ENCODE data around the gene PCDHGA8. TPM values are rescaled to one million over a fixed set of nuclear protein-coding genes. Genes with fewer than 3 reads are reported as not detected.
"Not testable (repeated sequence)": the region's sequence is repeated elsewhere in the genome, so short reads cannot be mapped to it uniquely, and the experiment has no call there.

PCDHGA8 gene
- total RNA-seq, 4 donors from 2014 or later = 2.9 to 5.8 (median 4.7) TPM

DNA sequence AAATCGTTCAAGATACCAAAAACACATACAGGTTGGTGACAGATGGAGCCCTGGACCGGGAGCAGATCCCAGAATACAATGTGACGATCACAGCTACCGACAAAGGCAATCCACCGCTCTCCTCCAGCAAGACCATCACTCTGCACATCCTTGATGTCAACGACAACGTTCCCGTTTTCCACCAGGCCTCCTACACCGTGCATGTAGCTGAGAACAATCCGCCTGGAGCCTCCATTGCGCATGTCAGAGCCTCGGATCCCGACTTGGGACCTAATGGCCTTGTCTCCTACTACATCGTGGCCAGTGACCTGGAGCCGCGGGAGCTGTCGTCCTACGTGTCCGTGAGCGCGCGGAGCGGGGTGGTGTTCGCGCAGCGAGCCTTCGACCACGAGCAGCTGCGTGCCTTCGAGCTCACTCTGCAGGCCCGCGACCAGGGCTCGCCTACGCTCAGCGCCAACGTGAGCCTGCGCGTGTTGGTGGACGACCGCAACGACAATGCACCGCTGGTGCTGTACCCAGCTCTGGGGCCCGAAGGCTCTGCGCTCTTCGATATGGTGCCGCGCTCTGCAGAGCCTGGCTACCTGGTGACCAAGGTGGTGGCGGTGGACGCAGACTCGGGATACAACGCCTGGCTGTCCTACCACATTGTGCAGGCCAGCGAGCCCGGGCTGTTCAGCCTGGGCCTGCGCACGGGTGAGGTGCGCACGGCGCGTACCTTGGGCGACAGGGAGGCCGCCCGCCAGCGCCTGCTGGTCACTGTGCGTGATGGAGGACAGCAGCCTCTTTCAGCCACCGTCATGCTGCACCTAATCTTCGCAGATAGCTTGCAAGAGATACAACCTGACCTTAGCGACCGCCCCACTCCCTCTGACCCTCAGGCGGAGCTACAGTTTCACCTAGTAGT is 20.6 kb upstream of the PCDHGA8 start:
- Histone ChIP-seq H3K4me3 (replicated peaks in 1 of 3) (no peak overlapping the region), H3K36me3 (no peaks in the 10 kb centered on the region), H3K4me1 (no peaks in the 10 kb centered on the region), H3K9me3 (no peaks in the 10 kb centered on the region), H3K27me3 (no peaks in the 10 kb centered on the region), H3K27ac (no peak overlapping the region)
- TF ChIP-seq, protein P1, sequence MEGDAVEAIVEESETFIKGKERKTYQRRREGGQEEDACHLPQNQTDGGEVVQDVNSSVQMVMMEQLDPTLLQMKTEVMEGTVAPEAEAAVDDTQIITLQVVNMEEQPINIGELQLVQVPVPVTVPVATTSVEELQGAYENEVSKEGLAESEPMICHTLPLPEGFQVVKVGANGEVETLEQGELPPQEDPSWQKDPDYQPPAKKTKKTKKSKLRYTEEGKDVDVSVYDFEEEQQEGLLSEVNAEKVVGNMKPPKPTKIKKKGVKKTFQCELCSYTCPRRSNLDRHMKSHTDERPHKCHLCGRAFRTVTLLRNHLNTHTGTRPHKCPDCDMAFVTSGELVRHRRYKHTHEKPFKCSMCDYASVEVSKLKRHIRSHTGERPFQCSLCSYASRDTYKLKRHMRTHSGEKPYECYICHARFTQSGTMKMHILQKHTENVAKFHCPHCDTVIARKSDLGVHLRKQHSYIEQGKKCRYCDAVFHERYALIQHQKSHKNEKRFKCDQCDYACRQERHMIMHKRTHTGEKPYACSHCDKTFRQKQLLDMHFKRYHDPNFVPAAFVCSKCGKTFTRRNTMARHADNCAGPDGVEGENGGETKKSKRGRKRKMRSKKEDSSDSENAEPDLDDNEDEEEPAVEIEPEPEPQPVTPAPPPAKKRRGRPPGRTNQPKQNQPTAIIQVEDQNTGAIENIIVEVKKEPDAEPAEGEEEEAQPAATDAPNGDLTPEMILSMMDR (IDR thresholded peaks at IDR 0.05) = no peak
- TF ChIP-seq POLR2A (IDR thresholded peaks at IDR 0.05) = no peak
- intact Hi-C loops (cut with DNase I) = no loop called here
- no peak for DNase-seq
- 26 to 49% methylated on average over 19 to 45 of the region's 69 CpGs for WGBS, 2 donors

DNA sequence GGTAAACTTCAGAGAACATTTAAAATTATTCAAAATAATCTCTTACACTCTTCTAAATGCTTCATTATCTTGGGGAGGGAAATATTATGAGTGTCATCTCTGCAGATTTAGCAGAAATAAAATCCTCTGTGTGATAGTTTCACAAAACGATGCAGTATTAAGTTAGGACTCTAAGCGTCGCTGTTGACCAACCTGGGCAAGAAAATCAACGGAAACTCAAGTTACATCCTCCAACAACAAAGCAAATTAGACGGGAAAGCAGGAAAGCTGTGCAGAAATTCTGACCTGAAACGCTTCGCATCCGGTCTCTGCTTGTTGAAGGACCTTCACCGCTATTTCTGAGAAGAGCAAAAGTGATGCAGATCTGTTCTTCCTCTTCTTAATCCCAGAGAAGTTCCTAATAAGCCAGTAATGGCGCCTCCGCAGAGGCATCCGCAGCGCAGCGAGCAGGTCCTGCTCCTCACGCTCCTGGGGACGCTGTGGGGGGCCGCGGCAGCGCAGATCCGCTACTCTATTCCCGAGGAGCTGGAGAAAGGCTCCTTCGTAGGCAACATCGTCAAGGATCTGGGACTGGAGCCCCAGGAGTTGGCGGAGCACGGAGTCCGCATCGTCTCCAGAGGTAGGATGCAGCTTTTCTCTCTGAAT is 18.6 kb upstream of the PCDHGA8 start, which contains the start of gene PCDHGA6:
TSS of gene PCDHGA6 (plus strand) at position 219 of the 645 bp plus-strand sequence. CDS start at position 412, 193 bp downstream.
- TF ChIP-seq POLR2A (IDR thresholded peaks at IDR 0.05) = no peak
- TF ChIP-seq, protein P1 (IDR thresholded peaks at IDR 0.05) = peak in 5 of 6 experiments; percentile 10 to 39 (median 15)
- no peaks in the 10 kb centered on the region for H3K4me1 ChIP-seq
- intact Hi-C loops (cut with DNase I) = no loop called here
- no peaks in the 10 kb centered on the region for H3K9me3 ChIP-seq
- no peak within 1 kb of the TSS for H3K4me3 ChIP-seq (replicated peaks in 1 of 3)
- no peaks in the 10 kb centered on the region for H3K27me3 ChIP-seq
- DNase-seq = no peak
- H3K36me3 ChIP-seq = no peaks in the 10 kb centered on the region
- H3K27ac ChIP-seq = no peak within 1 kb of the TSS
- WGBS, 2 donors = 12 to 13% methylated on average over 12 to 27 of the region's 27 CpGs

DNA sequence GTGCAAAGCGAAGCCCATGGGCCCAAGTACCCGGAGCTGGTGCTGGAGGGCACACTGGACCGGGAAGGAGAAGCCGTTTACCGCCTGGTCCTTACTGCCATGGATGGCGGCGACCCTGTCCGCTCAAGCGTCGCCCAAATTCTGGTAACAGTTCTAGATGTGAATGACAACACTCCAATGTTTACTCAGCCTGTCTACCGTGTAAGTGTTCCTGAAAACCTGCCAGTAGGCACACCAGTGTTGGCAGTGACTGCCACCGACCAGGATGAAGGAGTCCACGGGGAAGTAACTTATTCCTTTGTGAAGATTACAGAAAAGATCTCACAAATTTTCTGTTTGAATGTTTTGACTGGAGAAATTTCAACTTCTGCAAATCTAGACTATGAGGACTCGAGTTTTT is 17.8 kb upstream of the PCDHGA8 start:
- intact Hi-C loops (cut with DNase I) = no loop called here
- Histone ChIP-seq H3K4me3 (replicated peaks in 1 of 3) (no peak overlapping the region), H3K4me1 (no peaks in the 10 kb centered on the region), H3K36me3 (no peaks in the 10 kb centered on the region), H3K9me3 (no peaks in the 10 kb centered on the region), H3K27ac (no peak overlapping the region), H3K27me3 (no peaks in the 10 kb centered on the region)
- peak; percentile 23 to 32 for DNase-seq
- WGBS, 2 donors = 46 to 56% methylated on average over 14 of the region's 14 CpGs
- no peak for TF ChIP-seq POLR2A (IDR thresholded peaks at IDR 0.05)
- TF ChIP-seq, protein P1 (IDR thresholded peaks at IDR 0.05) = no peak

DNA sequence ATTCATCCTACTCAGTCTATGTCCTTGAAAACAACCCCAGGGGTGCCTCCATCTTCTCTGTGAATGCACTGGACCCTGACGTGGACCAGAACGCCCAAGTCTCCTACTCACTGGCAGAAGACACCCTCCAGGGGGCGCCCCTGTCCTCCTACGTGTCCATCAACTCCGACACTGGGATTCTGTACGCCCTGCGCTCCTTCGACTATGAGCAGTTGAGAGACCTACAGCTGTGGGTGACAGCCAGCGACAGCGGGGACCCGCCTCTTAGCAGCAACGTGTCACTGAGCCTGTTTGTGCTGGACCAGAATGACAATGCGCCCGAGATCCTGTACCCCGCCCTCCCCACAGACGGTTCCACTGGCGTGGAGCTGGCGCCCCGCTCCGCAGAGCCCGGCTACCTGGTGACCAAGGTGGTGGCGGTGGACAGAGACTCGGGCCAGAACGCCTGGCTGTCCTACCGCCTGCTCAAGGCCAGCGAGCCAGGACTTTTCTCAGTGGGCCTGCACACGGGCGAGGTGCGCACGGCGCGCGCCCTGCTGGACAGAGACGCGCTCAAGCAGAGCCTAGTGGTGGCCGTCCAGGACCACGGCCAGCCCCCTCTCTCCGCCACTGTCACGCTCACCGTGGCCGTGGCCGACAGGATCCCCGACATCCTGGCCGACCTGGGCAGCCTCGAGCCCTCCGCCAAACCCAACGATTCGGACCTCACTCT is 16.8 kb upstream of the PCDHGA8 start:
- intact Hi-C loops (cut with DNase I); H3K4me3 ChIP-seq (replicated peaks in 1 of 3); DNase-seq; H3K27ac ChIP-seq; H3K36me3 ChIP-seq; H3K27me3 ChIP-seq; H3K9me3 ChIP-seq; H3K4me1 ChIP-seq: not testable (repeated sequence)
- WGBS, 2 donors = 38 to 42% methylated on average over 12 to 15 of the region's 48 CpGs

DNA sequence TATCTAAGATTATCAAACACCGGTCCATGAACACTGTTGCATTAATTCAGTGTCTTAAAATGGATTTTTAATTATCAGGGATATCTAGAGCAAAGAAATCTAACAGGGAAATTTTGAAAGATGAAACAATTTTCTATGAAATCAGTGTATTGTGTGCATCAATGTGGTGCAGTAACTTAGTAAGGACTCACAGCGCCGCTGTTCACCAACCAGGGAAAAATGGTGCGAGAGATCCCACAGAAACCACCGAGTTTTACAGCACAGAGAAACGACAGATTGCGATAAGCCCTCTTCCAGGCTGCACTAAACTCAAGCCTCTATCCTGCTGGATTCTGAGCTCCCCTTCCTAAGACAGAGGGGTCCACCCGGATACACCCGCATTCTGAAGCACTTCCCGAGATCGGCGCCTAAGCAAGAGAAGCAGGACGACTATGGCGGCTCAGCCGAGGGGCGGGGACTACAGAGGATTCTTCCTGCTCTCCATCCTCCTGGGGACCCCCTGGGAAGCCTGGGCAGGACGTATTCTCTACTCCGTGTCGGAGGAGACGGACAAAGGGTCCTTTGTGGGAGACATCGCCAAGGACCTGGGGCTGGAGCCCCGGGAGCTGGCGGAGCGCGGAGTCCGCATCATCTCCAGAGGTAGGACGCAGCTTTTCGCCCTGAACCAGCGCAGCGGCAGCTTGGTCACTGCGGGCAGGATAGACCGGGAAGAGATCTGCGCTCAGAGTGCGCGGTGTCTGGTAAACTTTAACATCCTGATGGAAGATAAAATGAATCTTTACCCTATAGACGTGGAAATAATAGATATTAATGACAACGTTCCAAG is 9.8 kb upstream of the PCDHGA8 start, which contains the start of gene PCDHGA7:
TSS of gene PCDHGA7 (plus strand) at position 274 of the 826 bp plus-strand sequence. CDS start at position 432, 158 bp downstream.
- Histone ChIP-seq H3K9me3 (no peaks in the 10 kb centered on the region), H3K36me3 (no peaks in the 10 kb centered on the region), H3K4me3 (replicated peaks in 1 of 3) (peak within 1 kb of the TSS in 1 of 3 donors; percentile 16), H3K27ac (no peak within 1 kb of the TSS), H3K4me1 (no peaks in the 10 kb centered on the region), H3K27me3 (no peaks in the 10 kb centered on the region)
- peak in 1 of 2 donors; percentile 22 for DNase-seq
- WGBS, 2 donors = 9 to 17% methylated on average over 37 of the region's 37 CpGs
- TF ChIP-seq, protein P1 (IDR thresholded peaks at IDR 0.05) = peak in 4 of 6 experiments; percentile 9 to 33 (median 30)
- no peak for TF ChIP-seq POLR2A (IDR thresholded peaks at IDR 0.05)
- intact Hi-C loops (cut with DNase I) = no loop called here
